ENCODE measurements around the gene SYNE3.

SYNE3 gene

DNA sequence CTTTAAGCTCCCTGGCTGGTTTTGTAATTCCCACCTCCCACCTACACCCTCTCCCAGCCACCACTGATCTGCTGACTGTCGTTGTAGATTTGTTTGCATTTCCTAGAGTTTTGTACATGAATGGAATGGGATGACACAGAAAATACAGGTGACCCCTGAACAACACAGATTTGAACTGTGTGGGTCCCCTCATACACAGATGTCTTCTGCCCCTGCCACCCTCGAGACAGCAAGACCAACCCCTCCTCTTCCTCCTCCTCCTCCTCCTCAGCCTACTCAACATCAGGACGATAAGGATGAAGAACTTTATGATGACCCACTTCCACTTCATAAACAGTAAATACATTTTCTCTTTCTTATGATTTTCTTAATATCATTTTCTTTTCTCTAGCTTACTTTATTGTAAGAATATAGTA, 28.8 kb downstream of the SYNE3 start:
- DNase-seq = no peak

DNA sequence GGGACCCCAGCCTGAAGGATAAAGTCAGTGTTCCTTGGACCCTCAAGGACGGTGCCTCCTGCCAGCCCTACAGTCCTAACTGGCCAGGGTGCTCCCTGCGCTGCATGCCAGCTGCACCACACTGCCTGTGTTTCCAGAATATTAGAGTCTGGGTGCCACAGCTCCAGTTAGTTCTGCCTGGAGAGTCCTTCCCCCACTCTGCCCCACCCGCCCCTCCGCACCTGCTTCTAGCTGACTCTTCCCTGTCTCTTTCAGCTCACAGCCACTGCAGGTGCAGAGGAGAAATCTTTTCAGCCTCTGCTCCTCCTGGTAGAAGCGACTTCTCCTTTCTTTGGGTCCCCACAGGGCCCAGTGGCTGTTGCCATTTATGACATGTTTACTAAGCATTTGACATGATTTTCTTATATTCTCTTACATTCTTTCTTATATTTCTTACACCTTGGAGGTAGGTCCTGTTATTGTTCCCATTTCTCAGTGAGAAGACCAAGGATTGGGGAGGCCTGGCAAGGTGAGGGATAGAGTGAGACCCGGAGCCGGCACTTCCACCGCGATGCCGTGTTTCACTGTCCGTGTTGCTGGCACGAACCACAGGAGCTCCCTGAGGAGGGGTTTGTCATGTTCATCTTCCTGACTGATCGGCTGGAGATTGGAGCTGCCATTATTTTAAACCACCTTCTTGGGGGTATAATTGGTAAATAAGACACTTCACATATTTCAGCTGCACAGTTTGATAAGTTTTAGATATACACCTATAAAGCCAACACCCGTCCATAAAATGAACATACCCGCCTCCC, 29.4 kb downstream of the SYNE3 start:
- peak; percentile 25 for DNase-seq

DNA sequence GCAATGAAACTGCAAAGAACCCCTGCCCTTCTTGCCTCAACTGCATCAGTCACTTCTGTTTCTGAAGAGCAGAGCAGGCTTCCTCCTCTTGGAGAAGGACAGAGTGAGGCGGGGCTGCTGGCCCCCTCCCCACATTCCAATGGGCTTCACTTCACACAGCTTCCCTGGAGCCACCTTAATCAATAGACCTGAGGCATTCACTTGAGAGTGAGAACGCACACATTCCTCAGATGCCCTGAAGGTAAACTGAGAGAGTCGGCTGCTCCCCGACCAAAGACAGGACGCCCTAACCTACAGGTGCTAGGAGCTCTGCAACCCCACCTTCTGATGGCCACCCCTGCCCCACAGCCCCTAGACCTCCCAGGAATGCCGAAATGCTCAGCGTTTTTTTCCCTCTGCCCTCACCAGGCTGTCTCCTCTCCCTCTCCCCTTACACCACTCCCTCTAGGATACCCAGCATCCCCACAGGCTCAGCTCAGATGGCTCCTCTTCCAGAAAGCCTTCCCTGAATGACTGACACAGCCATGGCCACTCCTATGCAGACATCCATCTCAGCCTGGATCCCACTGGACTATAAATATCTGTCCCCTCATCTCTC, 31.1 kb downstream of the SYNE3 start:
- DNase-seq = no peak

DNA sequence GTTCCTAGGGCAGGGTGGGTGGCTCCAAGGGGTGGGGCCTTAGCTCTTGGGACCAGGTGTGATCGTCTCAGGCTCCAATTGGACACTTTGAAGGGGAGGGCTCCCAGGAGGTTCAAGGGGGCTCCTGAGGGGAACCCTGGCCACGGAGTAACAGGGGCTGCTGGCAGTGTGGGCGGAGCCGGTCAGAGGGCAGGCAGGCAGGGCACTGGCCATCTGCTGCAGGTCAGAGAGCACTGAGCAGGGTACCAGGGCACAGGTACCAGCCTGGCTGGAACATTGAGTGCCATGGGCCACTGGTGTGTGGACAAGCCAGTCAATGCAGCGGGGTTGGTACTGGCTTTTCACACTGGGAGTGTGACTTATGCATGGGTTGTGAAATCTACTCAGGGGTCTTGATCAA, 32.2 kb downstream of the SYNE3 start:
- DNase-seq = no peak

DNA sequence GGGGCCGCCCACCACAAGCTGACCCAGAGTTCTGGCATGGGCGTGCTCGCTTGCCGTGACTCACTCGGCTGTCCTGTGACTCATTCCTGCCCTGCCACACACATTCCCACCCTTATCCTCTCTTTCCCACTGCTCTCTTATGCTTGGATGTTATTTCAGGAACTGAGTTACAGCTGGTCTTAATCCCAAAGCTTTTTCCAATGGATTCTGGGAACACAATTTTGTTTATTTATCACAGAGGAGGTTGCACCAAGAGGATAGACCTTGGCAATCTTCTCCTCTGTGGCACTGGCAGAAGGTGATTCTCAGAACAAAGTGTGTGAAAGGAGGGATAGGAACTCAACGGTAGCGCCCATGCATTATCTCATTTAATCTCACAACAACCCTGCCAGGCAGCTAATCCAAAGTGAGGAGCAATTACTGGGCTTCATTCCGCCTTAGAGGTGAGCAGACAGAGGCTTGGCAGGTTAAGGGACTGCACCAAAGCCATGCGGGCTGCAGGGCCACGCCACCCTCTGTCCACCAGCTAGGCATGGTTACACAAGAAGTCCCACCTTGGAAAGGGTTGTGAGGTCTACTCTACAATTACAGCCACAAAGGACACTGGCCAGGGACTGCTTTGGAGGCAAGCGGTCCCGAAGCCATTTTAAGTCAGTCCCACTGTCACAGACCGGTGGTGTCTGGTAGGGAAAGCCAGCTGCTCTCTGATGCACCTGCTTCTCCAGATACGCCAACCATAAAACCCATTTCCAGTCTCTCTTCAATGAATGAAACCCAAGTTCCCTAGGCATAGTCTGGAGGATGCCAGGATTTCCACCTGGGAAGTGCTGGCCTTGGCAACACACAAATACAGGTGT, 32.9 kb downstream of the SYNE3 start:
- DNase-seq = no peak

DNA sequence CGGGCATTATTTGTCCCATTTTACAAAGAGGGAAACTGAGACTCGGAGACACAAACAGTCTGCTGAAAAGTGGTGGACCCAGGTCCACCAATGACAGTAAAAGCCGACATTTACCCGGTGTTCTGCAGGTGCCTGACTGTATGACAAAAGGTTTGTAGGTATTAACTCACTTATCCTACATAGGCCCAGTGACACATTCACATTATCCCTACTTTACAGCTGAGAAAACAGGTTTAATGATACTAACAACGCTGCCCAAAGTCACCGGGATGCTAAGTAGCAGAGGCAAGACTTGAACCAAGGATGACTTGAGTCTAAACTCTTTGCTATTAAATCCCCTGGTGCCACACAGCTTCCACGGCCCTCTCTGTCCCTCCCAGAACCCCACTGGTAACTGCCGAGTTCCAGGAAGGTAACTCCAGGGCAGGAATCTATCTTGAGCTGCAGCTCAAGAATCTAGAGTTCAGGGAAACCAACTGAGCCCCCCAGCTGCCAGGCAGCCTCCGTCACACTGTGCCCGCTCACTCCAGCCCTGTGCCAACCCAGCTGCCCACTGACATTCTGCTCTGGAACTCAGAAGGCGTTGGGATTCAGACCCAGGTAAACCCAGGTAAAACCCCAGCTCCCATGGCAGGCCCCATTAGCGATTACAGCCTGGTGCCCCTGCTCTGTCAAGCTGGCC, 33.7 kb downstream of the SYNE3 start:
- DNase-seq = no peak

DNA sequence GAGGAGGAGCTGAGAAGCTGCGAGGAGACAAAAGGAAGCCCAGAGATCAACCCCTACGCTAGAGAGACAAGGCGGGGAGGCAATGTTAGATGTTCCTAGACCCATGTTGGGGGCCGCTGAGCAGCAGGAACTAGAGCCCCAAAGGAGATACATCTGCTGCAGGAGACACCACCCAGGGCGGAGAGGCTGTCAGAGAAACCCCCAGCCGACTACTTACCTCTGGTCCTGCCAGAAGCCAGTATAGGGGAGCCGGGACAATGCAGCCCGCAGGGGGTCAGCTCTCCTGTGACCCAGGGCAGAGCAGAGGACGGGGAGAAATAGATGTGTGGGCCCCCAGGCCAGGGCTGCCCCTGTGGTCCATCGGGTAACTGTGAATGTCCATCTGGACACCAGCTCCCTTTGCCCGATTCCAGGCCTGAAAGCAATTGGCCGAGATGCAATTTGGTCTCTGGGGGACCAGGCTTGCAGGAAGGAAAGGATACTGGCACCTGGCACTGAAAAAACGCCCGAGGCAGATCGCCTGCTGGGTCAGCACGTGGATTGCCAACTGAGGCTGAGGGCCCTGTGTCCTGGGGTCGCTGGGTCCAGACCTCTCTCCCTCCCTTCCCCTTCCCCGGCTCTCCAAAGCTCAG, 34.9 kb downstream of the SYNE3 start:
- no peak for DNase-seq

DNA sequence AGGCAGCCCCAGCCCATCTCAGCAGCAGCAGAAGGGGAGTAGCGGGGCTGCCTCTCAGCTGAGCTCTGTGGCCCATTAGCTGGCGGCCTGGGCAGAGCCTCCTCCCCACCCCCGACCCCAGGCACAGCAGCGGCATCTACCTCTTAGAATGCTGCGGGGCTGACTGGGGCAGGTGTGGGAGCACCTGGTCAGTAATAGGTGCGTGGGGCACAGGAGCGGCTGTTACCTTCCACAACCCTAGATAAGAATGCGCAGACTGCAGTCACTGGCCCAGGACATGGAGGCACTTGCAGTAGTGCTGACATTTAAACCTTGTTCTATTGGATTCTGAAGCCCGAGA, 35.6 kb downstream of the SYNE3 start:
- DNase-seq = no peak

DNA sequence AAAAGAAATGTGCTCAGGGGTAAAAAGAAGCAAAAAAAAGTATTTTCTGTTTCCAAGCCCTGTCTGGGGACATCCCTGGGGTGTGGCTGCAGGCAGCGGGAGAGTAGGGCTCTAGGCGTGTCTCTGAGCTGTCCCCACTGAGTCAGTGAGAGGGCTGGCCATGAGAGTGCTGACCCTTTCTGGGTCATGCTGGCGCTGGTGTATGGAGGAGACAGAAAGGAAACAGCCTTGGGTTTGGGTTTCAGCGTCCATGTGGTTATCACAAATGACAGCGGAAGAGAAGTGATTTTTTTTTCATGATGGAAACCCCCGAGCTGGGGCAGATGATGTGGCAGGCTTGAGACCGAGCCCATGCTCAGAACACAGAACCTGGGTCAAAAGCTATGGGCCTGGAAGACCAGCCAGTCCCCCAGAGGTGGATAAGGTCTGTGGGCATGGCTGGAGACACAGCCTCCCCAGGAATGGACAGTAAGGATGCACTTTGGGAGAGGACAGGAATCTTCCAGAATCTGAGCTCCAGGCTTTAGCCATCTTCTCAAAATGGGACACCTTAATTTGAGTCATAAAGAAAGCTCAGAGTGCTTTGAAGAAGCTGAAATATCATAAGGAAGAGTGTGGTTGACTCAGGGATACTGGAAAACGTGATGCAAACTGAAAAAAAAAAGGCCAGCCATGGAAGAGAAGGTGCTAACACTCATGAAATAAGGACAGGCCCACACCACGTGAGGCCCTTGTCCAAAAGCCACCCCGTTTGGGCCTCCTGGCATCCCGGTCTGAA, 36.2 kb downstream of the SYNE3 start:
- no peak for DNase-seq

DNA sequence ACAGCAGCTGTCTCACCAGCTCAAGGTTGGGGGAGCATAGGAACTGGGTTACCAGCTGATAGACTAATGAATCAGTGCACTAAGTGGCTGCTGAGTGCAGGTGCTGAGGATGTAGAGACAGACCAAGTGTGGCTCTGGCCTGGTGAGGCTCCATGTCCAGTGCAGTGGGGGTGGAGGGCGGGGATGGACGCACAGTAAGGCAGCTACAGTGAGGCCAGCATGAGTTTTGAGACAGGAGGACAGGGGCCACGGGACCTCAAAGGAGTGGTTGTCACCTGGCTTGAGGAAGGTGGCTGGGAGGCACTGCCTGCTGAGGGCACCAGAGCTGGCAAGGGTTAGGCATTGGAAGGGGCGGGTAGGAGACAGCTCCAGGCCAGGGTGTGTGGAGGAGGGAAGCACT, 37.0 kb downstream of the SYNE3 start:
- no peak for DNase-seq

DNA sequence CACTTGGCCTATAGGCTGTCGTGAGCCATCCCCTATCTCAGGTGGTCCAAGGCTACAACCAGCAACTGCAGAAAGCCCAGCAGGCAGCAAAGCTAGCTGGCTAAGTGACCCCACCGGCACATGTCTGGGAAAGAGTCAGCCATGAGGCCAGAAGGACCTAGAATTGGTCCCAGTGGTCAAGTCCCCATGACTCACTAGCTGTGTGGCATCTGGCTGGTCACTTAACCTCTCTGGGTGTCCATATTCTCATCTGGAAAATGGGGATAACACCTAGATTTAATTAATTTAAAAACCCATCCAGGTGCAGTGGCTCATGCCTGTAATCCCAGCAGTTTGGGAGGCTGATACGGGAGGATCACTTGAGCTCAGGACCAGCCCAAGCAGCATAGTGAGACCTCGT, 37.6 kb downstream of the SYNE3 start:
- DNase-seq = no peak

DNA sequence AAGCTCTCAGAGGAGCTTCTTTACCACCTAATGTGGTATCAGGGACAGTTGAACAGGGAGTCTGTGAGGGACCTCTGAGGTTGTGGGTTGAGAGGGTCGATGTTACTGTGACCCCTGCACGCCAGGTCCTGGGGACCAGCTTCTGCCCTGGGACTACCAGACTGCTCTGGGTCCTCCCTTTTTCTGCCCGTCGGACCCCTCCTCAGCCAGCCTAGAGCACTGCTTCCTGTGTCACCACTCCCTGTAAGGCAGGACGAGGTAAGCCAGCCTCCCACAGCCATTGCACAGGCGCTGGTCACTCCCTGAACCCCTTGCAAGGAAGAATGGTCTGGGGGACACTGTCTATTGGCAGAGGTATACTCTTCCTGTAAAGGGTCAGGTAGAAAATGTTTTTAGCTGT, 38.1 kb downstream of the SYNE3 start:
- no peak for DNase-seq

DNA sequence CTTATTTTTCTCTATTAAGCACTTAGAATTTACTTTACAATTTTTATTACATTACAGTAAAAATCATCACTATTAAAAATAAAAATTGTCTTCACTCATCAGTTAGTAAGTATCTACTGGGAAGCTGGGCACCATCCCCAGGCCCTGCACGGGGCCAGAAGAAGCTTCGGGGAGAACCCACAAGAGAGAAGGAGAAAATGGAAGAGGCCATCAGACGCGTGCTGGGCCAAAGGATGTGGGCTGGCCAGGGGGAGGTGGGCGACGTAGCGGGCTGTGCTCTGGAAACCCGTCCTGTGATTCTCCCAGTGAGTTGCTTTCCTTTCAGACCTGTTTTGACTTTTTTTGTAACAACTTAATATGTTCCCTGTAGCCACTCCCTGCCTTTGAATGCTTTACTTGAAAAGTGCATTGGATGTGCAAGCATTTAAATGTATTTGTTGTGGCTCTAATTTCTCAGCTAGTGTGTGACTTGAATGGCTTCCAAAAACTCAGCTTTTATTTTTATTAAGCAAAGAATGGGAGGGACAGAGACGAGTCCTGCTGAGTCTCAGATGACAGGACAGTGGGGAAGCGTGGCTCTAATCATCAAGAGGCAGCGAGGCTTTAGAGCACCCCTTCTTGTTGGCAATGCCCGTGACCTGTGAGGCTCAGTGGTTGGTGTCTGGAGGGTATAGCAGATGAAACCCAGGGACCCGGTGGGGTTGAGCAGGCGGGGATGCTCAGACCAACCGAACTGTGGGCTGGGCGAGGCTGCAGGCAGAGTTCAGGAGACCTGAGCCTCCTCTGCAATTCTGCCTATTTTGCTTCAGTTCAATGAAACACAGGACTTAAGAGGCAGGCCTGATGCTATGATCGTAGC, 38.8 kb downstream of the SYNE3 start:
- no peak for DNase-seq

DNA sequence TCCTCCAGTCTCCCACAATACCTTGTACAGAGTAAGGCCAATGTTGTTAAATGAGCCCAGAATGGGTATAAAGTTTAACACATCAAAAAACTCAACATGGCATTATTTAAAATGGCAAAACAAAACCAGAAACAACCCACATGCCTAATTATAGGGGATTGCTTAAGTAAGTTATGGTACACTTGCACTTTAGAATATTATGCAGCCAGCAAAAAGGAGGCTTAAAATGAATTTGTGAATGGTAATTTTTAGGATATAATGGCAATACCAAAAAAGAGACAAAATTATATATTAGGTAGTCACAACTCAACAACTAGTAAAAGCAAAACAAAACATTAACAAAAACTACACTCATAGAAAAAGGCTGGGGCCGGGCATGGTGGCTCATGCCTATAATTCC, 39.7 kb downstream of the SYNE3 start:
- no peak for DNase-seq

DNA sequence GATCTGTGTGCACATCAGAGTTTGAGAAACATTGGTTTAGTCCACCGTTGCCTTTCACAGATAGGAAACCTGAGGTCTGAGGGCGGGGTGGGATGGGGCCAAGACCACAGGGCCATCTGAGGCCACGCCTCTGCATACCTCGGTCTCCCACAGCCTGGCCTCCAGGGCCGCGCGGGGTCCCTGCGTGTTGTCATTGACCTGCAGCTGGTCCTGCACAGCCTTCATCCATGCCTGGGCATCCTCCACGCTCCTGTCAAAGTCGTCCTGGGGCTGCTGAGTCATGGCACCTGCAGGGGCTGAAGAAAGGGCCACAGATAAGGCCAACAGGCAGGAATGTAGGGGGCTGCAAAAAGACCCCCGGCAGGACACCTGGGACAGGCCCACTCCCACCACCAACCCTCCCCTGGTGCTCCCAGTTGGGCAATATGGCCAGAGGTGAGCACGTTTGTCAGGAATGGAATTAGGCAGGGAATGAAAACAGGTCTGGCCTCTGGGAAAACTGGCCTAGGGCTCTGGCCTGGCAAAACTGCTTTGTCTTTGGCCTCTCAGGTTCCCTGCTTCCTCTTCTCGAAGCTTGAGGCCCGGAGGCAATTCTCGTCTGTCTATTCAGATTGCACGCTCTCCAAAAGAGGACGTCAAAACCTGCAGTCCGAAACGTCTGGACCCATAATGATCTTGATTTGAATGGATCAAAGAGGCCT, 40.8 kb downstream of the SYNE3 start:
- DNase-seq = no peak

DNA sequence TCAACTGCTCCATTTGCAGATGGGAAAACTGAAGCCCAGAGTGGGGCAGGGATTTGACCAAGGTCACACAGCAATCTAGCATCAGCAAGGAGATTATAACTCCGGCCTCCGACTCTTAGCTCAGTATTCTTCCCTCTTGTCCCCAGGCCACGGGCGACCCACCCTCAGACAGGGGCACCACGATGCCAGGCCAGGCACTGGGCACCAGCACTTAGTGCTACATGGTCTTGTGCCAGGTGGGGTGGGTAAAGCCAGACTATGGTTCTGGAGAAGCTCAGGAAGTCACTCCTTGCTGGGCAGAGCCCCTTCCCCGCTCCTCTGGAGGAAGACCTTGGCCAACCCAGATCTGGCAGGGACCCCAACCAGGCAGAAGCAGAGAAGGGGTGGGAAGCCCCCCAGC, 41.5 kb downstream of the SYNE3 start:
- no peak for DNase-seq

DNA sequence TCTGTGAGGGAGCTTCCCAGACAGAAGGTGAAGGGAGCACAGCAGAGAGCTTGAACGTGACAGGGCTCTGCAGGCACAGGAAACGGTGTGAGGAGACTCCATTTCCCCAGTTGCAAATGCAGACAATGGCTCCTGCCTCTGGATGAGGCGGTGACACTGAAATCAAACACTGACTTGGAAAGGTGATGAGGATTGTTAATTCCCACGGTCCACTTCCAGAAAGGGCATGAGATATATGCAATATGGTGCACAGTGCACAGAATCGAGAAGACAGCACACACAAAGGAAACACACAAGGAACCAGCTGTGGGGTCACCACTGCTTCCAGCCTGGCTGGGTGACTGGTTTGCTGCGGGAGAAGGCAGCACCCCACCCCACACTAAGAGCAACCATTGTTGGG, 42.0 kb downstream of the SYNE3 start:
- no peak for DNase-seq

DNA sequence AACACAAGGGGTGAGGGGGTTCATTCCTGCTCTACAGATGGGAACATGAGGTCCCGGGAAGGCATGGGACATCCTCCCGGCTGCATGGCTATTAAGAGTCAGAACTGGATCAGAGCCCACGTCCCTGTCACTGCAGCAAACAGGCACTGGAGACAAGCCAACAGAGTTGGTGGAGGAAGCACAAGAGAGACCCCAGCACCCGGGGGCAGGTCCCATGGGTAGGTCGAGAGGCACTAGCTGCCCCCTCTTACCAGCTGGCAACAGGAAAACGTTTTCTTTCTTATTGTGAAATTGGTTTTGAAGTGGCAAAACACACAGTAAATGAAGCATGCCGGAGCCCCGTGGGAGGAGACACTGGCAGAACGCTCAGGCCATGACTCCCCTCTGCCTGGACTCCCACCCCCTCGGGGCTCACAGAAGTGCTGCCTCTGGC, 43.6 kb downstream of the SYNE3 start:
- DNase-seq = no peak

DNA sequence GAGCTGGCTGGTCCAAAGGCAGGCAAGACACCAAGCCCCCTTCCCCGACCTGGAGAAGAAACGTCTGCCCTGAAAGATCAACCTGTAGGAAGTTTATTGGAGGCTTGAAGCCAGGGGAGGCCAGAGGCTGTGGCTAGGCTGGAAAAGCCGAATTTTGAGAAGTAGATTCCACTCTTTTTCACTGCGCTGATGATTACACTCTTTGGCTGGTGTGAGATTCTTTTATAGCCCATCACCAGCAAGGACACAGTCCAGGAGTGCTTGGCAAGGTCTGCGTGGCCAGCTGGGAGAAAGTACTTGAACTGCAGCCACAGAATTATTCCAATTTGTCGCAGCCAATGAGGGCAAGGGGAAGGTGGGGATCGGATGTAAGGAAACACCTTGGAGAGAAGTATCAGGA, 45.0 kb downstream of the SYNE3 start:
- DNase-seq = no peak

DNA sequence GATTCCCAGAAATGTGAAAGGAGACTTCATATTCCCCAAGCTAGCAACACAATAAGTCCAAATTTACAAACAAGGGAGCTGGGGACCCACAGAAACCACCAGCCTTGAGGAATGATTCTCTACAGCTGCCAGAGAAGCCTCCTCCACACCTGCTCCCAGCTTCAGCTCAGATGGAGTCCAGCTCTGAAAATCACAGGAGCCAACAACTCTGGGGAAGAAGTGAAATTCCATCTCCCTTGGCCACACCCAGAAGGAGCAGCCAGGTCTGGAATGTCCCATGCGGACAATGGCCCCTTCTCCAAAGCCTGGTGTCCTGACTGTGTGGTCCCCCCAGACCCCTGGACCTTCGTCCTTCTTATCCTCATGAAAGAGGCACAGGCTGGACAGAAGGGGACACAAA, 45.4 kb downstream of the SYNE3 start:
- no peak for DNase-seq

DNA sequence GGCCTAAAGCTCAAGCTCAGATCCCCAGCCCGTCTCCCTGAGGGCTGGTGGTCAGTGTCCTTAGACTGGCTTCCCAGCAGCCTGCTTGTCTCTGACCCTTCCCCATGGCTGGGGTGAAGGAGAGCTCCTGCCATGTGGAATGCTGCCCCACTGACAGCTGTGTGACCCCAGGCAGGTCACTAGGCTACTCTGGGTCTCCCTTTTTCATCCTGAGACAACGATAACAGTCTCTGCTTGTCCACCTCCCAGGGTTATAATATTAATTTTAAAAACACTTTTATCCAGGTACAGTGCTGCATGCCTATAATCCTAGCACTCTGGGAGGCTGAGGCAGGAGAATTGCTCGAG, 47.3 kb downstream of the SYNE3 start:
- DNase-seq = no peak
